GM12873 (cell line): Measurements from ENCODE around the gene GPN3.

Source experiments
- TF ChIP-seq, protein P1 (sequence below): IDR thresholded peaks from 2 replicates; pipeline ENCODE4 v1.5.1; 2012; ENCODE audit warnings: low read depth, mild to moderate bottlenecking, moderate library complexity, low read length, control low read depth; ENCODE audit not compliant: insufficient read depth; ENCODE audit errors: missing control alignments

Gene GPN3

DNA sequence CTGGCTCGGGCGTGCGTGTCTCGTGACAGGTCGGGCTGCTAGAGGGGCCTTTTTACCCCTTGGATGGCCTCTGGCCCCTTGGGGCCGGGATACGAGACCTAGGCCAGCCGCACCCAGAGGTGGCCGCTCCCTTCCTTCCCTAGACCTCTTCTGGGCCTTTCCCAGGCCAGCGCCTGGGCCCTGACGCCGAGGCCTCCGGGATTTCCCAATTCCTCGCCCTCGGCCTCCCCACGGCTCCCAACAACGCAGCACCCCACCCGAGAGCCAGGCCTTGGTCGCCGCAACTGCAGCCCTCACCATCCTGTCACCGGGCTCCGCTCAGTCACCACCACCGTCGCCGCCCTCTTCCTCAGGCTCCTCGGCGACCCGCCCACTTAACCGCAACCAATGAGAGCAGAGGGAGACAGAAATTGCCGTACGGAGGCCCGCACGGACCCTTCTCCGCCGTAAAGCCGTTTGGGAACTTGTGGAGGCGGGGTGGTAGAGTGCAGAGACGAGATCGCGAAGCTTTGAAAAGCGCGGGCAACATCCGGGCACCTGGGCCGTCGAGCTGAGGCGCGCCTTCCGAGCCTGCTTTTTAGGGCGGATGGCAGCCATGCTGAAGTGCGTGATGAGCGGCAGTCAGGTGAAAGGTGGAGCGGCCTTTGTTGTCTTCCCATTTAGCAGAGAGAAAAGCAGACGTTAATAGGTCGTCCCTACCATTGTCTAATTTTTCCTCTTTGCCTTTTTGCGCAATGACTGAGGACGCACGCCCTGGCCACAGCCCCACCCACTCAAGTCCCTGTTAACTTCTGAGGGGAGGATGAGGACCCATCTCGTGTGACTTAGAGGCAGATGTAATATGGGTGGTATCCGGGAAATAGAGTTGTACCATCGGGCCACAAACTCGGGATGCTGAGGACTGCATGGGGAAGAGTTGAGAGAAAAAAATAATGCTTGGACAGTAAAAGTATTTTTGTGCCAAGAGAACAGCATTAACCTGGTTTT lies 34.0 kb upstream of the GPN3 start, which contains the start of the genes RAD9B and VPS29:
Gene RAD9B, plus strand, starts transcription at position 580 of the 987 bp plus-strand sequence. Its CDS starts 7 bp downstream, at position 587.
Gene VPS29, minus strand, starts transcription at position 360 of the 987 bp plus-strand sequence. Its CDS starts 60 bp downstream, at position 300.
- TF ChIP-seq, protein P1, sequence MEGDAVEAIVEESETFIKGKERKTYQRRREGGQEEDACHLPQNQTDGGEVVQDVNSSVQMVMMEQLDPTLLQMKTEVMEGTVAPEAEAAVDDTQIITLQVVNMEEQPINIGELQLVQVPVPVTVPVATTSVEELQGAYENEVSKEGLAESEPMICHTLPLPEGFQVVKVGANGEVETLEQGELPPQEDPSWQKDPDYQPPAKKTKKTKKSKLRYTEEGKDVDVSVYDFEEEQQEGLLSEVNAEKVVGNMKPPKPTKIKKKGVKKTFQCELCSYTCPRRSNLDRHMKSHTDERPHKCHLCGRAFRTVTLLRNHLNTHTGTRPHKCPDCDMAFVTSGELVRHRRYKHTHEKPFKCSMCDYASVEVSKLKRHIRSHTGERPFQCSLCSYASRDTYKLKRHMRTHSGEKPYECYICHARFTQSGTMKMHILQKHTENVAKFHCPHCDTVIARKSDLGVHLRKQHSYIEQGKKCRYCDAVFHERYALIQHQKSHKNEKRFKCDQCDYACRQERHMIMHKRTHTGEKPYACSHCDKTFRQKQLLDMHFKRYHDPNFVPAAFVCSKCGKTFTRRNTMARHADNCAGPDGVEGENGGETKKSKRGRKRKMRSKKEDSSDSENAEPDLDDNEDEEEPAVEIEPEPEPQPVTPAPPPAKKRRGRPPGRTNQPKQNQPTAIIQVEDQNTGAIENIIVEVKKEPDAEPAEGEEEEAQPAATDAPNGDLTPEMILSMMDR, result no peak

DNA sequence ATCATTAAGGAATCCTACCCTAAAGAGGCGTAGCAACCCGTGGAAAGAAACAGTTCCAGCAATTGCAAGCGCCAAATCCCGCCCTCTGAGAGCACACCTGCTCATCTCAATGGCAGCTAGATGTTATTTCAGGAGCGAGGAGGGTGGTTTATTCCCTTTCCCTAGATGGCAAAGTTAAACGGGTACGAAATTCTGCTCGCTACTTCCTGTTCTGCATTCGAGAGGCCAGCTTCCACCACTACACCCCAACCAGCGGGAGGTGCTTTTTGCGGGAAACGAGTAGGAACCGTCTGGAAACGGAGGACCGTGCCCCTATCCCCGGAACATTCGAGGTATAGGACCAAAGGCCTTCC lies 33.3 kb upstream of the GPN3 start:
- TF ChIP-seq, protein P1, result no peak

DNA sequence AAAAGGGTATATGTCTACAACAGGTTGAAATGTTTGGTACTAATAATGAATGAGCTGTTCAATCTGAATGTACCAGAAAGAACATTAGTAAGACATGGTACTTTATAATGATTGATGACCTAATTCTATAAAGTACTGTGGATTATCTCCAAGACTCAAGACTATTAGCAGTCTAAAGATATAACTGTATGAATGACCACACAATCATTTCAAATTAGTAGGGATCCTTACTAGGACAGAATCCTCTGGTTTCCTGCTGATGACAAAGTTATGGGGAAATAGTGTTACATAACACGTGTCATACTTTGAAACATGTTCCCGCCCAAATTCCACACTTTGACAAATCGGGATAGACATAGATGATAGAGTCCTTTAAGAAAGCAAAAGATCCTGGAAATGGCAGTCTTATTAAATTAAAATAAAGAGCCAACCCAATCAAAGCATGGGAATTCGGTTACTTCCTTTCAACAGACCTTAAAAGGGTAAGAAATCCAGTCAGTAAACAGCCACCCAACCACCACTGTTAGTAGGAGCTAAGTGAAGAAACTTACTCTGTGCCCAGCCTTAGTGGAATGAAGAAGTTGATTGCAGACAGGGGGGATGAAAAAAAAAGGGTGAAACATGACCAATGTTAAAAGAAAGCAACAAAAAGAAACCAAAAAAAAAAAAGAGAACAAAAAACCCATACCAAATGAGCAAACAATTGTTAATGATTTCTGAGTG lies 31.1 kb upstream of the GPN3 start:
- TF ChIP-seq, protein P1, result no peak

DNA sequence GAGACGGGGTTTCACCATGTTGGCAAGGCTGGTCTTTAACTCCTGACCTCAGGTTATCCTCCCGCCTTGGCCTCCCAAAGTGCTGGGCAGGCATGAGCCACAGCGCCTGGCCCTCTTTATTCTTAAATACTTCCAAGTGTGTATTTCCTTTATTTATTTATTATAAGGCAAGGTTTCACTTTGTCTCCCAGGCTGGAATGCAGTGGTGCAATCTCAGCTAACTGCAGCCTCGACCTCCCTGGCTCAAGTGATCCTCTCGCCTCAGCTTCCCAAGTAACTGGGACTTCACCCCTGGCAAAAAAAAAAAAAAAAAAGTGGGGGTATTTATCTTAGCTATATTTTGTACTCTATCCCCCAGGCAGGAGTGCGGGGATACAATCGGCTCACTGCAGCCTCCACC lies 7.4 kb upstream of the GPN3 start:
- TF ChIP-seq, protein P1, result no peak

DNA sequence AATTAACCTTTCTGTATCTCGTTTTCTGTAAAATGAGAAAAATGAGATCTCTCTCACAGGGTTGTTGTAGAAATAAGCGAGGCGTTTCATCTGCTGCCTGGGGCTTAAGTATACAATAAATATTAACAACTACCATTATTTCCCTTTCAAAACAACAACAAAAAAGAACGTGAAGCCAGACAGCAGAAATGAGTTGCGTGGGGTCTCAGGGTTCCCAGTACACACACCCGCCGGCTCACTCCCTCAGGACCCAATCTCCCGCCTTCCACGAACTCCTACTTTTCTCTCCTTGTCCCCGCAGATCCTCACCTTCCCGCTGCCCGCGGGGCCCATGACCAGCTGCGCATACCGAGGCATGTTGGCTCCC lies 227 bp downstream of the GPN3 start:
- TF ChIP-seq, protein P1, result no peak

DNA sequence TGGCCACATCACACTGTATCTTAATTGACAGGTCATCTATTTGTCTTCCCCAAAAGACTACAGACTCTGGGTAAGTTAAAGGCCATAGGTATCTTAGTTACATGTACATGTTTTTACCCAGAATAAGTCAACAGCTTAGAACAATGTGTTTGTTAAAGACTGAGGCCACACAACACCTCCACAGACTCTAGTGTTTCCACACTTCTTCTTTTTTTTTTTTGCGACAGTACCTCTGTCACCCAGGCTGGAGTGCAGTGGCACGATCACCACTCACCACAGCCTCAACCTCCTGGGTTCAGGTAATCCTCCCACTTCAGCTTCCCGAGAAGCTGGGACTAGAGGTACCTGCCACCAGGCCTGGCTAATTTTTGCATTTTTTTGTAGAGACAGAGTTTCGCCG lies 1.3 kb downstream of the GPN3 start:
- TF ChIP-seq, protein P1, result no peak

DNA sequence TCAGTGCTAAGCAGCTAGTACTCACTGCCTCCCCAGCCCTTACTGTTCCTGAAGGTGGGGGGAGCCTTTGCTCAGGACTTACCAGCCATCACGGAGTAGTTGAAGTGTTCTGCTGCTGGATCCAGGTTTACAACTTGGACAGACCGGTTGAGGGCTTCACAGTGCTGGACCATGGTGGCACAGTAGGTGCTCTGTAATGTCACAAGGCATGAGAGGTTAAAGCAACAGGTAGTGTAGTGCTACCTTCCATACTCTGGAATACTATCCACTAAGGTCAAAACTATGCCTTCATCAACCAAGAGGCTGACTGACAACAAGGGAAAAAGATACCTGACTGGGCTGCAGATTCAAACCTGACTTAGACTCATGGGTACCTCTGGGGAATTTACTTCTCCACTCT lies 3.0 kb downstream of the GPN3 start:
- TF ChIP-seq, protein P1, result no peak
